Neural progenitor cell (in vitro differentiated cells): ENCODE data around the gene ZFP2. TPM values are rescaled to one million over a fixed set of nuclear protein-coding genes. Genes with fewer than 3 reads are reported as not detected.
"Not testable (repeated sequence)": the region's sequence is repeated elsewhere in the genome, so short reads cannot be mapped to it uniquely, and the experiment has no call there.

Experiments
- DNase-seq: peaks from one replicate; pipeline ENCODE4 v3.0.0-alpha.2; 2016; ENCODE audit warnings: low spot score
- H2AFZ ChIP-seq: fragments of 200-600 bp; sonication (generic); replicated peaks from 2 replicates; pipeline ENCODE4 v1.6.1; 2016; ENCODE audit warnings: antibody characterized with exemption
- H3F3A ChIP-seq: fragments of 200-600 bp; sonication (generic); 2 replicates; pipeline ENCODE4 v1.6.1; 2016; ENCODE audit warnings: antibody characterized with exemption, low read depth
- H3K27ac ChIP-seq: fragments of 200-600 bp; sonication (generic); 2 replicates; pipeline ENCODE4 v1.5.1; 2016; ENCODE audit warnings: mild to moderate bottlenecking
- H3K27me3 ChIP-seq: fragments of 200-600 bp; sonication (generic); 2 replicates; pipeline ENCODE4 v1.6.1; 2016; ENCODE audit warnings: mild to moderate bottlenecking, moderate library complexity
- H3K36me3 ChIP-seq: fragments of 200-600 bp; sonication (generic); 2 replicates; pipeline ENCODE4 v1.5.1; 2016
- H3K4me1 ChIP-seq: fragments of 200-600 bp; sonication (generic); 2 replicates; pipeline ENCODE4 v1.6.1; 2016; ENCODE audit warnings: mixed run types
- H3K4me2 ChIP-seq: fragments of 200-600 bp; sonication (generic); 2 replicates; pipeline ENCODE4 v1.6.1; 2016
- H3K4me3 ChIP-seq: fragments of 200-600 bp; sonication (generic); 2 replicates; pipeline ENCODE4 v1.5.1; 2016
- H3K79me2 ChIP-seq: fragments of 200-600 bp; sonication (generic); 2 replicates; pipeline ENCODE4 v1.6.1; 2016; ENCODE audit warnings: low read depth
- H3K9ac ChIP-seq: fragments of 200-600 bp; sonication (generic); 2 replicates; pipeline ENCODE4 v1.6.1; 2016
- H3K9me3 ChIP-seq: fragments of 200-600 bp; sonication (generic); 2 replicates; pipeline ENCODE4 v1.5.1; 2016; ENCODE audit warnings: low read depth
- H4K20me1 ChIP-seq: fragments of 200-600 bp; sonication (generic); 2 replicates; pipeline ENCODE4 v1.6.1; 2016; ENCODE audit warnings: low read depth
- H3K27ac Mint-ChIP-seq: 3 replicates; pipeline ENCODE4 v1.8.0; 2021; ENCODE audit warnings: mixed read lengths
- H3K27me3 Mint-ChIP-seq: 2 replicates; pipeline ENCODE4 v1.8.0; 2022; ENCODE audit warnings: low read depth, mild to moderate bottlenecking, inconsistent platforms, moderate library complexity, mixed read lengths; ENCODE audit not compliant: insufficient read depth
- H3K36me3 Mint-ChIP-seq: 3 replicates; pipeline ENCODE4 v1.8.0; 2021; ENCODE audit warnings: mixed read lengths
- H3K4me1 Mint-ChIP-seq: 3 replicates; pipeline ENCODE4 v1.8.0; 2021; ENCODE audit warnings: mixed read lengths
- H3K4me3 Mint-ChIP-seq: 3 replicates; pipeline ENCODE4 v1.8.0; 2021; ENCODE audit warnings: mild to moderate bottlenecking, moderate library complexity, mixed read lengths
- H3K9me3 Mint-ChIP-seq: 3 replicates; pipeline ENCODE4 v1.8.0; 2020; ENCODE audit warnings: mixed read lengths
- EZH2 ChIP-seq: fragments of 200-600 bp; sonication (generic); IDR thresholded peaks from 2 replicates; pipeline ENCODE4 v1.6.1; 2017; ENCODE audit warnings: antibody characterized with exemption, mild to moderate bottlenecking, moderate library complexity
- EZH2phosphoT487 ChIP-seq: fragments of 200-600 bp; sonication (generic); IDR thresholded peaks from 2 replicates; pipeline ENCODE4 v1.6.1; 2017; ENCODE audit warnings: antibody characterized with exemption
- total RNA-seq: library from RNA; depleted of rRNA; stranded (reverse); fragments of >200 nt; gene quantifications from 2 replicates; pipeline ENCODE4 v1.2.3, GENCODE V29; 2015; ENCODE audit warnings: low replicate concordance
- TF ChIP-seq, protein P1 (sequence below): fragments of 200-600 bp; sonication (generic); IDR thresholded peaks from 2 replicates; pipeline ENCODE4 v1.5.1; 2017; ENCODE audit warnings: antibody characterized with exemption, mild to moderate bottlenecking

ZFP2 gene
- total RNA-seq, 1 donor from 2014 or later: 14.5 TPM

DNA sequence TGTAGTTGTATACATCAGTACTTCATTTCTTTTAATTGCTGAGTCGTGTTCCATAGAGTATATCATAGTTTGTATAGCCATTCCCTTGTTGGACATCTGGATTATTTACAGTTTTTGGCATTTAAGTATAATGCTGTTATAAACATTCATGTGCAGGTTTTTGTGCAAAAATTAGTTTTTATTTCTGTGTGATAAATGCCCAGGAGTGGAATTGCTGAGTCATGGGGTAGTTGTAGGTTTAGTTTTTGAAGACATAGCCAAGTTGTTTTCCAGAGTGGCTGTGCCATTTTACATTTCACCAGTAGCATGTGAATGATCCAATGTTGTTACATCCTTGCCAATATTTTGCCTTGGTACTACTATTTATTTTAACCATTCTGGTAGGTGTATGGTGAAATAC lies 23.4 kb upstream of the ZFP2 start:
- peaks cover 6% of the 10 kb centered on the region for H3K9me3 ChIP-seq
- no peaks in the 10 kb centered on the region for H3K4me1 Mint-ChIP-seq
- no peak overlapping the region for H3K4me2 ChIP-seq
- no peak overlapping the region for H3K4me3 ChIP-seq
- no peak for DNase-seq
- peaks cover 12% of the 10 kb centered on the region for H3K79me2 ChIP-seq
- peaks cover 74% of the 10 kb centered on the region for H3K9me3 Mint-ChIP-seq
- H3K27me3 ChIP-seq: no peaks in the 10 kb centered on the region
- no peaks in the 10 kb centered on the region for H3K4me1 ChIP-seq
- H3F3A ChIP-seq: no peaks in the 10 kb centered on the region
- H3K36me3 ChIP-seq: peaks cover 17% of the 10 kb centered on the region
- no peak overlapping the region for H2AFZ ChIP-seq
- H3K27me3 Mint-ChIP-seq: peaks cover 11% of the 10 kb centered on the region
- H3K9ac ChIP-seq: no peak overlapping the region
- TF ChIP-seq, protein P1, sequence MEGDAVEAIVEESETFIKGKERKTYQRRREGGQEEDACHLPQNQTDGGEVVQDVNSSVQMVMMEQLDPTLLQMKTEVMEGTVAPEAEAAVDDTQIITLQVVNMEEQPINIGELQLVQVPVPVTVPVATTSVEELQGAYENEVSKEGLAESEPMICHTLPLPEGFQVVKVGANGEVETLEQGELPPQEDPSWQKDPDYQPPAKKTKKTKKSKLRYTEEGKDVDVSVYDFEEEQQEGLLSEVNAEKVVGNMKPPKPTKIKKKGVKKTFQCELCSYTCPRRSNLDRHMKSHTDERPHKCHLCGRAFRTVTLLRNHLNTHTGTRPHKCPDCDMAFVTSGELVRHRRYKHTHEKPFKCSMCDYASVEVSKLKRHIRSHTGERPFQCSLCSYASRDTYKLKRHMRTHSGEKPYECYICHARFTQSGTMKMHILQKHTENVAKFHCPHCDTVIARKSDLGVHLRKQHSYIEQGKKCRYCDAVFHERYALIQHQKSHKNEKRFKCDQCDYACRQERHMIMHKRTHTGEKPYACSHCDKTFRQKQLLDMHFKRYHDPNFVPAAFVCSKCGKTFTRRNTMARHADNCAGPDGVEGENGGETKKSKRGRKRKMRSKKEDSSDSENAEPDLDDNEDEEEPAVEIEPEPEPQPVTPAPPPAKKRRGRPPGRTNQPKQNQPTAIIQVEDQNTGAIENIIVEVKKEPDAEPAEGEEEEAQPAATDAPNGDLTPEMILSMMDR: no peak
- TF ChIP-seq EZH2phosphoT487: no peak
- H3K36me3 Mint-ChIP-seq: peaks cover 86% of the 10 kb centered on the region
- no peaks in the 10 kb centered on the region for H4K20me1 ChIP-seq
- H3K27ac ChIP-seq: no peak overlapping the region
- no peak overlapping the region for H3K4me3 Mint-ChIP-seq
- no peak overlapping the region for H3K27ac Mint-ChIP-seq

DNA sequence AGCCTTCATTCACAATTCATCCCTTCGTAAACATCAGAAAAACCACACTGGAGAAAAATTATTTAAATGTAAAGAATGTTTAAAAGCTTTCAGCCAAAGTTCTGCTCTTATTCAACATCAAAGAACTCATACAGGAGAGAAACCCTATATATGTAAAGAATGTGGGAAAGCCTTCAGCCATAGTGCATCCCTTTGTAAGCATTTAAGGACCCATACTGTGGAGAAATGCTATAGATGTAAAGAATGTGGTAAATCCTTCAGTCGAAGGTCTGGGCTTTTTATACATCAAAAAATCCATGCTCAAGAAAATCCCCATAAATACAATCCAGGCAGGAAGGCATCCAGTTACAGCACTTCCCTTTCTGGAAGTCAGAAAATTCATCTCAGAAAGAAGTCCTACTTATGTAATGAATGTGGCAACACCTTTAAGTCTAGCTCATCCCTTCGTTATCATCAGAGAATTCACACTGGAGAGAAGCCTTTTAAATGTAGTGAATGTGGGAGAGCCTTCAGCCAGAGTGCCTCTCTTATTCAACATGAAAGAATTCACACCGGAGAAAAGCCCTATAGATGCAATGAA lies 12.5 kb upstream of the ZFP2 start:
- H3K27me3 ChIP-seq, H3K27me3 Mint-ChIP-seq, H3K27ac ChIP-seq, H2AFZ ChIP-seq, H3K4me2 ChIP-seq, H3K4me1 ChIP-seq, H3K9ac ChIP-seq, DNase-seq, H3F3A ChIP-seq, H3K4me1 Mint-ChIP-seq, H3K79me2 ChIP-seq, H4K20me1 ChIP-seq, H3K27ac Mint-ChIP-seq, H3K4me3 ChIP-seq, H3K4me3 Mint-ChIP-seq: not testable (repeated sequence)
- H3K9me3 ChIP-seq: peaks cover 68% of the 10 kb centered on the region
- H3K36me3 ChIP-seq: peaks cover 65% of the 10 kb centered on the region
- Mint-ChIP-seq H3K9me3 (peaks cover 77% of the 10 kb centered on the region), H3K36me3 (peaks cover 76% of the 10 kb centered on the region)

DNA sequence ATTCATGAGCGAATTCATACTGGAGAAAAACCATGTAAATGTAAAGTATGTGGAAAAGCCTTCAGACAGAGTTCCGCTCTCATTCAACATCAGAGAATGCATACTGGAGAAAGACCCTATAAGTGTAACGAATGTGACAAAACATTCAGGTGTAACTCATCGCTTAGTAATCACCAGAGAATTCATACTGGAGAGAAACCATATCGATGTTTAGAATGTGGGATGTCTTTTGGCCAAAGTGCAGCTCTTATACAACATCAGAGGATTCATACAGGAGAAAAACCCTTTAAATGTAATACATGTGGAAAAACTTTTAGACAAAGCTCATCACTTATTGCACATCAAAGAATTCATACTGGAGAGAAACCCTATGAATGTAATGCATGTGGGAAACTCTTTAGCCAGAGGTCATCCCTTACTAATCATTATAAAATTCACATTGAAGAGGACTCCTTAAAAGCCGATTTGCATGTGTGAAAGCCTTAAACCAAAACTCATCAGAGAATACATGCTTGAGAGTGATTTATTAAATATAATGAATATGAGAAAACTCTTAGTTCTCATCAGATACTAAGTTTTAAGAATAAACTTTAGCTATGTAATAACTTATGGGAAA lies 11.8 kb upstream of the ZFP2 start:
- no peak for DNase-seq
- Histone ChIP-seq H3K36me3 (peaks cover 67% of the 10 kb centered on the region), H4K20me1 (no peaks in the 10 kb centered on the region), H2AFZ (no peak overlapping the region), H3K9me3 (peaks cover 72% of the 10 kb centered on the region), H3K4me3 (no peak overlapping the region), H3K27ac (no peak overlapping the region), H3K4me1 (no peaks in the 10 kb centered on the region), H3F3A (no peaks in the 10 kb centered on the region), H3K4me2 (no peak overlapping the region), H3K9ac (no peak overlapping the region), H3K27me3 (no peaks in the 10 kb centered on the region), H3K79me2 (no peaks in the 10 kb centered on the region)
- H3K9me3 Mint-ChIP-seq: peaks cover 77% of the 10 kb centered on the region
- no peaks in the 10 kb centered on the region for H3K27me3 Mint-ChIP-seq
- H3K27ac Mint-ChIP-seq: no peak overlapping the region
- peaks cover 77% of the 10 kb centered on the region for H3K36me3 Mint-ChIP-seq
- TF ChIP-seq EZH2phosphoT487 (no peak), EZH2 (no peak)
- TF ChIP-seq, protein P1: no peak
- H3K4me1 Mint-ChIP-seq: no peaks in the 10 kb centered on the region
- H3K4me3 Mint-ChIP-seq: no peak overlapping the region

DNA sequence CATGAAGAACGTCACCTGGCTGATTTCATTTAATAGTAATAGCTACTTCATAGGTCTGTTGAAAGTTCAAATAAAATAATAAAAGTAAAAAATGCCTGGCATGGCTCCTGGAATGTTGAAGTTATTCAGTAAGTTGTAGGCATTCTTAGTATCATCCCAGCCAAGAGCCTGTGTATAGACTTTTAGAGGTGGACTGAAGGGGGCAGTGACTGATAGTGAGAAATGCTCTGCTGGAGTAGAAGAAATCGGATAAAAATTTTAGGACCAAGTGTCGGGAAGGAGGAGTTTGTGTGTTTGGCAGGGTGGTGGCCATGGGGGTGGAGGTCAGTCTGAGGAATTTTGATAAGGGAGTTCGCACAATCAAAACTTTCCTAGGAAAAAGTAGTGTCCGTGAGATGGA lies 3.6 kb downstream of the ZFP2 start:
- H3K27ac Mint-ChIP-seq: no peak overlapping the region
- no peaks in the 10 kb centered on the region for H3K36me3 ChIP-seq

More for the DNA sequence above, 3.6 kb downstream of the ZFP2 start:
- no peaks in the 10 kb centered on the region for H3K4me1 ChIP-seq
- H3K4me2 ChIP-seq: no peak overlapping the region
- no peak overlapping the region for H3K4me3 ChIP-seq
- no peak for TF ChIP-seq EZH2phosphoT487
- TF ChIP-seq, protein P1: no peak
- Mint-ChIP-seq H3K27me3 (peaks cover 2% of the 10 kb centered on the region), H3K9me3 (peaks cover 61% of the 10 kb centered on the region), H3K4me3 (no peak overlapping the region), H3K36me3 (peaks cover 48% of the 10 kb centered on the region), H3K4me1 (peaks cover 3% of the 10 kb centered on the region)
- no peaks in the 10 kb centered on the region for H4K20me1 ChIP-seq
- H3K9me3 ChIP-seq: no peaks in the 10 kb centered on the region
- H3K79me2 ChIP-seq: no peaks in the 10 kb centered on the region
- no peaks in the 10 kb centered on the region for H3K27me3 ChIP-seq
- H3K27ac ChIP-seq: no peak overlapping the region
- H2AFZ ChIP-seq: no peak overlapping the region
- no peaks in the 10 kb centered on the region for H3F3A ChIP-seq
- no peak for DNase-seq
- no peak overlapping the region for H3K9ac ChIP-seq
